Stimulated activated CD4-positive, alpha-beta T cell treated with anti-CD3 and anti-CD28 coated beads, Interleukin-12 subunit alpha, Interleukin-12 subunit beta, amount 100 ng/mL, for 4 hours (primary cell): Measurements from ENCODE around the gene PARP15.
A peak's percentile ranks its signal among the peaks of the same experiment; 100 is the strongest.
"Not testable (repeated sequence)": the region's sequence is repeated elsewhere in the genome, so short reads cannot be mapped to it uniquely, and the experiment has no call there.

ENCODE experiments used
- DNase-seq: peaks from one replicate; pipeline ENCODE4 v3.0.0-alpha.2; 2020

Gene PARP15

GRCh38 chr3:122674339-122674738 is 96.9 kb downstream of the PARP15 start:
- no peak for DNase-seq

- no peak for DNase-seq
Observed at GRCh38 chr3:122676759-122677158, 99.3 kb downstream of the PARP15 start.

- no peak for DNase-seq
Observed at GRCh38 chr3:122677216-122677615, 99.8 kb downstream of the PARP15 start.

GRCh38 chr3:122678506-122678905 is 101.1 kb downstream of the PARP15 start:
- DNase-seq, result no peak

DNA sequence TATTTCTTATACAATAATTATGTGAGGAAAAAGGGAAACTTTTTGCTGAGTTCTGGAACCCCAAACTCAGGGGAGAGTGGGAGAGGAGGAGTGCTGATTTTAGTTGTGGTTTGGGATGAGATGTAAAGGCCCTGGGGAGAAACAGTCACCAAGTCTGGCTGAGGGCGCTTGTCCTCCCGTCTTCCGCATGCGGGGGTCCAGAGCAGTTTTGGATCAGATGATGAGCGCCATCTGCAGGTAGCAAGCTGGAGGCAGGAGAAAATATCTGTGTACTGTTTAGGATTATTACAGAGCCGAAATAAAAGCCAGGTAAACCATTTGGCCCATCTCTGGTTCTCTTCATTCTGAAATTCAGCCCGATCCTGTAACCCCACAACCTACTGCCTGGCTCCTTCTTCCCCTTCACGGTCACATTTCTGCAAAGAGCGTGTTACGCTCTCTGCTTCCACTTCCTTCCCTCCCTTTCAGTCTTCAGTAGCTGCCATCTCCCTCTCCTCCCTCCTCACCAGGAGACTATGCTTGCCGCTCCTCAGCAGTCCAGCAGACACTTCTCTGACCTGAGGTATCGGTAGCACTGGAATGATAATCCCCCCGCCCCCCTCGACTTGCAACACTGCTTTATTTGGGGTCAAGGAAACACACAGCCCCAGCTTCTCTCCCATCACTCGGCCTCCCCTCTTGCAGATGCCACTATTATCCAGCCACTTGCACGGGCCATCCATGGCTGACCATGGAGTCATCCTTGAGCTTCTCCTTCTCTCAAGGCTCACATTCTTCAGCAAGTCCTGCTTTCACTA is 101.8 kb downstream of the PARP15 start:
- peak; percentile 75 for DNase-seq

GRCh38 chr3:122679882-122680474 is 102.5 kb downstream of the PARP15 start:
- peak; percentile 13 for DNase-seq

GRCh38 chr3:122680475-122681283 is 103.2 kb downstream of the PARP15 start, which contains the start of gene PARP14:
Gene PARP14, plus strand, starts transcription at chr3:122680839. Its CDS starts 45 bp downstream, at chr3:122680884.
- peak; percentile 48 for DNase-seq

DNA sequence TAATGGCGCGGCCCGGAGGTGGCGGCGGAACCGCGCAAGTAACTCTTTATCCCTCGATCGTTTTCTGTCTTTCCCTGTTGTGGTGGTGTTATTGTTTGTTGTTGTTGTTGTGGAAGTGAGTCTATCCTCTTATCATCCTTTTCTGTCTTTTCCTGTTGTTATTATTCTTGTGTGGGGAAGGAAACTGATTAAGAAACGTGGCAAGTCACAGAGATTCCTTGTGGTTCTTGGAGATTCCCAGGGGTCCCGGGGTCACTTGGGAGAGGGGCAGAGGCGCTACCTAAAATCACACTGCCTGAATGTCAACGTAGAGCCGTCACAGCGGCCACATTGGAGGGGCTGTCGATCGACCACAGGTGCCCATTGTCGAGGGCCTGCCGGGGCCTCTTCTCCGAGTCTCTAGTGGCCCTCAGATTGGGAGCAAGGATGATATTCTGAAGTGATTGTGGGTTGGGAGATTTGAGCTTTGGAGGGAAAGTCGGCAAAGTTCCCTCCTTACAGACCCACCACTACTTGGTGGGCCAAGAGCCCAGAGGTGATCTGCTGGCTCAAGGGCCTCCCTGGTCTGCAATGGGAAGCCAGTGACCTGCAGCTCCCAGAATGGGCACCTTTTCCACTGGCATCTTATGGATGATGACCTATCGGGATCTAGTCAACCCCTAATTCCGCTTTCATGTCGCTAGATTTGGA is 104.0 kb downstream of the PARP15 start:
- DNase-seq, result no peak

GRCh38 chr3:122681974-122682409 is 104.5 kb downstream of the PARP15 start:
- DNase-seq, result no peak

GRCh38 chr3:122682778-122683411 is 105.4 kb downstream of the PARP15 start:
- DNase-seq, result not testable (repeated sequence)

GRCh38 chr3:122687298-122687697 is 109.8 kb downstream of the PARP15 start:
- no peak for DNase-seq
